ENCODE measurements around the gene STMN3.
A peak's percentile ranks its signal among the peaks of the same experiment; 100 is the strongest.

Gene STMN3

GRCh38 chr20:63688228-63689045 is 35.2 kb upstream of the STMN3 start:
- ATAC-seq (replicated peaks) (no peak), DNase-seq (no peak)
- H3K4me3 Mint-ChIP-seq, result no peak overlapping the region
- no peaks in the 10 kb centered on the region for H3K9me3 Mint-ChIP-seq
- H3K27me3 Mint-ChIP-seq, result no peaks in the 10 kb centered on the region
- no peak overlapping the region for H3K27ac Mint-ChIP-seq
- peaks cover 0 to 5% of the 10 kb centered on the region in 2 donors for H3K4me1 Mint-ChIP-seq (ENCODE audit: low read depth in 2 of 2)
- peaks cover 22% of the 10 kb centered on the region for H3K36me3 Mint-ChIP-seq (ENCODE audit: insufficient read depth)

DNA sequence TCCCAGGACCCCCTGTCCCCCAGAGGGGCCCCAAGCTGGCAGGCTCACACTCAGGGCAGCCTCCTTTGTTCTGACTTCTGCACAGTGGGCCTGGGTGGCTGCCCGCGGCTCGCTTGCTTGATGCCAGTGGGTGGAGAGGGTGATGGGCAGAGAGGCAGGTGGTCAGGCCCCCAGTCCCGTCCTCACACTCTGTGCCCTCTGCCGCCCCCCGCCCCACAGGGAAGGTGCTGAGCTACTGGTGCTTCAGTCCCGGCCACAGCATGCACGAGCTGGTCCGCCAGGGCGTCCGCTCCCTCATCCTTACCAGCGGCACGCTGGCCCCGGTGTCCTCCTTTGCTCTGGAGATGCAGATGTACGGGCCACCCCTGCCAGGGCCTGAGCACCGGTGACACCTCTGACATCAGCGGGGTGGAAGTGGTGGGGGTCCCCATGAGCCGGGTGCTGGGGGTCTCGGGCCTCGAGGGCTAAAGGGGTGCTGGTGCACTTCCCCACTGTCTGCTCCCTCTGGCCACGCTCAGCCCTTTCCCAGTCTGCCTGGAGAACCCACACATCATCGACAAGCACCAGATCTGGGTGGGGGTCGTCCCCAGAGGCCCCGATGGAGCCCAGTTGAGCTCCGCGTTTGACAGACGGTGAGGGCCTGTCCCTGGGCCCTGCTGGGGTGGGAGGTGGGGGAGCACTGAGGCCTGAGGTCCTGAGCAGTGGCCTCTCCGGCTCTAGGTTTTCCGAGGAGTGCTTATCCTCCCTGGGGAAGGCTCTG is 34.4 kb upstream of the STMN3 start:
- ATAC-seq (replicated peaks) (no peak), DNase-seq (no peak)
- peaks cover 0 to 5% of the 10 kb centered on the region in 2 donors for H3K4me1 Mint-ChIP-seq (ENCODE audit: low read depth in 2 of 2)
- no peak overlapping the region for H3K27ac Mint-ChIP-seq
- H3K27me3 Mint-ChIP-seq, result no peaks in the 10 kb centered on the region
- peaks cover 14% of the 10 kb centered on the region for H3K36me3 Mint-ChIP-seq (ENCODE audit: insufficient read depth)
- no peak overlapping the region for H3K4me3 Mint-ChIP-seq
- H3K9me3 Mint-ChIP-seq, result no peaks in the 10 kb centered on the region

DNA sequence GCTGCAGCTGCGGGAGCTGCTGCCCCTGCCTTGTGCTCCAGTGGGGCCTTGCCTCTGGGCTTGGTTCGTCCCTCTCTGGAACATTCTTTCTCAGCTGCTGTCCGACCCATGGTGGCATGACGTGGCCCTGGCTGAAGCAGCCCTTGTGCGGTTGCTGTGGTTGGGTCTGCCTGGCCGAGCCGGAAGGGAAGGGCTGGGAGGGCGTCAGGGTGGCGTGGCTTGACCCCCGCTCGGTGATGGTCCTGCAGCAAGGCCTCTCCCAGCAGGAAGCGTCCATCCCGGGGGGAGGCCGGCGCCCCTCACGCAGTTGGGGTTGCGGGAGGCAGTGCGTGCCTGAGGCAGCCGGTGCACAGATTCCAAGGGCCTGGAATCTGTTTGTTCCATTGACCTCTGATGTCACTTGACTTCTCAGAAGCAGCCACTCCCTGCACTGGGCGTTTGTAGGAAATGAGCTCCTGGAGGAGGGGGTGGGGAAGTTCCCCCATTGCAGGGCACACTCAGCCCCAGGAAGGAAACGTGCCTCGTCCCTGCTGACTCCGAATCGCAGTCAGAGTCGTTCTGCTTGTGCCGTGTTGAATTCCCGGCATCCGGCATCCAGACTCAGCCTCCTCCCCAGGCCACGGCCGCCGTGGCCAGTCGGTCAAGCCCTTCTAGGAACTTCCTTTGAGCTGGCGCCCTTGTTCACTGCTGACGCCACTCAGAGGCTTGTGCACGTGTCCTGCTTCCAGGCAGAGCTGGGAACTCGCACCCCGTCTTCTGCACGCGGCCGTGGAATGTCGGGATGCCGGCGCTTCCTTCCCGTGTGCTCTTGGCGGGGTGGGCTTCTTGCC is 33.5 kb upstream of the STMN3 start:
- H3K27me3 Mint-ChIP-seq, result no peaks in the 10 kb centered on the region
- H3K4me1 Mint-ChIP-seq (ENCODE audit: low read depth in 2 of 2), result peaks cover 0 to 5% of the 10 kb centered on the region in 2 donors
- peaks cover 5% of the 10 kb centered on the region for H3K36me3 Mint-ChIP-seq (ENCODE audit: insufficient read depth)
- no peaks in the 10 kb centered on the region for H3K9me3 Mint-ChIP-seq
- no peak overlapping the region for H3K27ac Mint-ChIP-seq
- no peak overlapping the region for H3K4me3 Mint-ChIP-seq
- DNase-seq, result no peak
- peak; percentile 51 for ATAC-seq (replicated peaks)

- H3K9me3 Mint-ChIP-seq, result no peaks in the 10 kb centered on the region
- H3K27ac Mint-ChIP-seq, result no peak overlapping the region
- ATAC-seq (replicated peaks) (no peak), DNase-seq (no peak)
- H3K4me1 Mint-ChIP-seq (ENCODE audit: low read depth in 2 of 2), result peaks cover 0 to 1% of the 10 kb centered on the region in 2 donors
- peaks cover 3% of the 10 kb centered on the region for H3K36me3 Mint-ChIP-seq (ENCODE audit: insufficient read depth)
- no peak overlapping the region for H3K4me3 Mint-ChIP-seq
- H3K27me3 Mint-ChIP-seq, result no peaks in the 10 kb centered on the region
These were observed 32.9 kb upstream of the STMN3 start for GRCh38 chr20:63686094-63686491.

DNA sequence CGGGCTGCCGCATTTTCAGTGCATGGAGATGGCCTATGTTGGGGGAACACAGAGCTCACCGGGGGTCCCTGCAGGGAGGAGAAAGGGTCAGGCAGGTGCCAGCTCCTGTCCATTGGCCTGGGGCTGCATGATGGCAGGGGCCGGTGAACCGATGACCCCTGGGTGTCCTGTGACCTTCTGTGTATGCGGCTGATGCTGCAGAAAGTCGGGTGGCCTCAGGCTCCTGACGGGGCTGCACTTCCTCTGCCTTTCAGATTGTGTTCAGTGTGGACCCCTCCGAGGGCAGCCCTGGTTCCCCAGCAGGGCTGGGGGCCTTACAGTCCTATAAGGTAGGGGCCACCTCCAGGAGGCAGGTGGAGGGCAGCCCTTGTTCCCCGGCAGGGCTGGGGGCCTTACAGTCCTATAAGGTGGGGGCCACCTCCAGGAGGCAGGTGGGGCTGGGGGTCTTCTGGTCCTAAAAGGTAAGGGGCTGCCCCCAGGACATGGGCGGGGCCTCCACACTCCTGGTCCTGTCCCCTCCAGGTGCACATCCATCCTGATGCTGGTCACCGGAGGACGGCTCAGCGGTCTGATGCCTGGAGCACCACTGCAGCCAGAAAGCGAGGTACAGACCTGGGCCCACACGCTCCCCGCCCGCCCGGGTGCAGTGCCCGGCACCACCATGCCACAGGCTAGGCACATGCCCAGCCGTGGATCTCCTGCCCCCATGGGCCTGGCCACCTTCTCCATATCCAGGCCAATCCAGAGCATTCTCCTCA is 32.2 kb upstream of the STMN3 start:
- Mint-ChIP-seq H3K4me1 (ENCODE audit: low read depth in 2 of 2) (peaks cover 0 to 1% of the 10 kb centered on the region in 2 donors), H3K4me3 (no peak overlapping the region), H3K27ac (peak overlapping the region in 1 of 2 donors; percentile 28), H3K36me3 (ENCODE audit: insufficient read depth) (peaks cover 3% of the 10 kb centered on the region), H3K27me3 (no peaks in the 10 kb centered on the region), H3K9me3 (no peaks in the 10 kb centered on the region)
- DNase-seq, result no peak
- ATAC-seq (replicated peaks), result no peak

- peaks cover 0 to 1% of the 10 kb centered on the region in 2 donors for H3K4me1 Mint-ChIP-seq (ENCODE audit: low read depth in 2 of 2)
- peaks cover 7% of the 10 kb centered on the region for H3K36me3 Mint-ChIP-seq (ENCODE audit: insufficient read depth)
- DNase-seq, result no peak
- H3K27ac Mint-ChIP-seq, result peak overlapping the region in 1 of 2 donors; percentile 26
- no peak overlapping the region for H3K4me3 Mint-ChIP-seq
- no peak for ATAC-seq (replicated peaks)
- H3K9me3 Mint-ChIP-seq, result no peaks in the 10 kb centered on the region
- no peaks in the 10 kb centered on the region for H3K27me3 Mint-ChIP-seq
These were observed 29.3 kb upstream of the STMN3 start for GRCh38 chr20:63682384-63683139.

DNA sequence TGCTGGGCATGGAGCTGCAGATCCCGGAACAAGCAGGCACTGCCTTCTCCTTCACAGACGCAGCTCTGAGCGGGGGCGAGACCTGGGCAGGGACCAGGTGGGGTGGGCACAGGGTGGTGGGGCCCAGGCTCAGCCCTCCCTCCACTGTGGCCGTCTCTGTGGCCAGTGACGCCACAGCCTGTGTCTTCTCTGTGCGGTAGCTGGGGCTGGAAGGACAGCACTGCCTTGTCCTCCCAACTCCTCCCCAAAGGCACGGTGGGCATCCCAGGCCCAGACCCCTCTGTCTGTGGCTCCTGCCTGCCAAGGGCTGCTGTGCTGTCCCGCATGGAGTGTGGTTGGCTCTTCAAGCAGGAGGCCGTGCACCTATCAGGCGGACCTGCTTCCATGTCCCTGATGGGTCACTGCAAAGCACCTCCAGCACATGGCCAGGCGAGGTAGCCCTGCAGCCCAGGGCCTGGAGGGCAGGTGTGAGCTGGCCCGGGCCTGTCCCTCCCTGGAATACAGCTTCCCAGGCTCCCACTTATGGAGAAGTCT is 28.5 kb upstream of the STMN3 start:
- Mint-ChIP-seq H3K4me3 (no peak overlapping the region), H3K36me3 (ENCODE audit: insufficient read depth) (peaks cover 7% of the 10 kb centered on the region), H3K4me1 (ENCODE audit: low read depth in 2 of 2) (peaks cover 0 to 1% of the 10 kb centered on the region in 2 donors), H3K9me3 (no peaks in the 10 kb centered on the region), H3K27me3 (no peaks in the 10 kb centered on the region), H3K27ac (no peak overlapping the region)
- DNase-seq (no peak), ATAC-seq (replicated peaks) (no peak)

DNA sequence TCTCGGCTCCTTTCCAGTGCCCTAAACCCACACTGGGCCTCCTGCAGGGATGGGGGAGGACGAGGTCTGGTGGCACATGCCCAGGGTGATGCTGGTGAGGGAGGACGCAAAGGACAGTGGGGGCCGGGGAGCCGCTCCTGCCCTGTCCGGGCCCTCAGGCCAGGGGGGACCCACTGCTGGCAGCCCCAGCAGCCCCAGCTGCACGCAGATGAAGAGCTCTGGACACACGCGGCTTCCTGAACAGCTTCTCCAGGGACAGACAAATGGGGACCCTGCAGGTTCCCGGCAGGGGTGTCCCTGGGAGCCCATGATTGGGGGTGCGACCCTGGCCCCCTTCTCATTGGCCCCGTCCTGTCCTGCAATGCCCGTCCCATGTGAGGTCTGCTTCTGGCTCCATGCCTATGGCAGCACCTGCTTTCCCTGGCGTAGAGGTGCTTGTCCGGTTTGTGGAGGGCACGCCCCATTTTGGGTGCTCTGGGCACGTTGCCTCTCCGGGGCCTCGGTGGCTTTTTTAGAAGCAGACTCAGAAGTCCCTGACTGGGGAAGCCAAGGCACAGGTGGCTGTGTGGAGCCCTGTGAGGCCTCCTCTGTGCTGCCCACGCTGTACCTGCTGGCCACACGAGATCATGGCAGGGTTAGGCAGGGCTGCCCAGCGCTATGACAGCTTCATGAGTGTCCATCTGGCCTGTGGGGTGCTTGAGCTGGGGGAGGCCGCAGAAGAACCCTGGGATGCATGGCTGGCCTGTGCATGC is 27.8 kb upstream of the STMN3 start:
- Mint-ChIP-seq H3K9me3 (no peaks in the 10 kb centered on the region), H3K27me3 (no peaks in the 10 kb centered on the region), H3K36me3 (ENCODE audit: insufficient read depth) (peaks cover 7% of the 10 kb centered on the region), H3K27ac (peak overlapping the region in 1 of 2 donors; percentile 32), H3K4me1 (ENCODE audit: low read depth in 2 of 2) (no peaks in the 10 kb centered on the region), H3K4me3 (no peak overlapping the region)
- no peak for DNase-seq
- ATAC-seq (replicated peaks), result no peak

DNA sequence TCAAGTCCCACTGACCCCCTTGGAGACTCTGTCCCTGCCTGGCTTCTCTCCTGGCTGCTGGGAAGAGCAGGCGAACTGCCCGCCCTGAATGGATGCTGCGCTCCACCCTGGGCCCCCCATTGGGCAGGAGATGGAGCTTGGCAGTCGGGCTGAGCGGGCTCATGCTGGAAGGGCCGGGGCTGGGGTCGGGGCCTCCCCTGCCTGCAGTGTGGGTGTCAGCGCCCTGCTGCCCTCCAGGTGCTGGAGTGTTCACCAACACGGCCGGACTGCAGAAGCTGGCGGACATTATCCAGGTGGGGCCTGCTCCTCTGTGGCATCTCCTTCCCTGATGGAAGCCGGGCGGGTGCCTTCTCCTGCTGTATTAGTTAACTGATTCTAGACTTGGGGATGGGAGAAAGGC is 27.2 kb upstream of the STMN3 start:
- H3K4me1 Mint-ChIP-seq (ENCODE audit: low read depth in 2 of 2), result no peaks in the 10 kb centered on the region
- peak overlapping the region in 1 of 2 donors; percentile 32 for H3K27ac Mint-ChIP-seq
- no peaks in the 10 kb centered on the region for H3K27me3 Mint-ChIP-seq
- H3K36me3 Mint-ChIP-seq (ENCODE audit: insufficient read depth), result peaks cover 7% of the 10 kb centered on the region
- DNase-seq (no peak), ATAC-seq (replicated peaks) (no peak)
- H3K9me3 Mint-ChIP-seq, result no peaks in the 10 kb centered on the region
- no peak overlapping the region for H3K4me3 Mint-ChIP-seq

DNA sequence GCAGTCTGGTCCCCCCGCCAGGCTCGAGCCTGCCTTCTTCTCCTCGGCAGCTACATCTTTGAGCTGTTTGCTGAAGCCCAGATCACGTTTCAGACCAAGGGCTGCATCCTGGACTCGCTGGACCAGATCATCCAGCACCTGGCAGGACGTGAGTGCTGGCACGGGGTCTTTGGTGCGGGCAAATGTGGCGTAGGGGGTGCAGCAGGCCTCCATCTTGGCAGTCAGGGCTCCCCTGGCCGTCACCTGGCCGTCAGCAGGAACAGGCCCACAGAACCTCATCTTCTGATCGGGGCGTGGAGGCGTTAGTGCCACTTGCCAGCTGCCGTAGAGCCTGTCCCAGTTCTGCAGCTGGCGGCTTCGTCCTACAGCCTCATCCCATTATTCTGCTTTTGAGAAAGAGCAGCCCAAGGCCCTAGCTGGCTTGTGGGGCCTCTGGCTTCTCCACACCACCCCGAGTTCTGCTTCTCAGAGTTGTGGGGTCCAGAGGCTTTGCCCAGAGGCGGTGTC is 26.6 kb upstream of the STMN3 start:
- DNase-seq, result no peak
- ATAC-seq (replicated peaks), result no peak
- no peaks in the 10 kb centered on the region for H3K9me3 Mint-ChIP-seq
- H3K4me3 Mint-ChIP-seq, result no peak overlapping the region
- H3K27ac Mint-ChIP-seq, result no peak overlapping the region
- H3K4me1 Mint-ChIP-seq (ENCODE audit: low read depth in 2 of 2), result no peaks in the 10 kb centered on the region
- H3K36me3 Mint-ChIP-seq (ENCODE audit: insufficient read depth), result peaks cover 12% of the 10 kb centered on the region
- no peaks in the 10 kb centered on the region for H3K27me3 Mint-ChIP-seq

DNA sequence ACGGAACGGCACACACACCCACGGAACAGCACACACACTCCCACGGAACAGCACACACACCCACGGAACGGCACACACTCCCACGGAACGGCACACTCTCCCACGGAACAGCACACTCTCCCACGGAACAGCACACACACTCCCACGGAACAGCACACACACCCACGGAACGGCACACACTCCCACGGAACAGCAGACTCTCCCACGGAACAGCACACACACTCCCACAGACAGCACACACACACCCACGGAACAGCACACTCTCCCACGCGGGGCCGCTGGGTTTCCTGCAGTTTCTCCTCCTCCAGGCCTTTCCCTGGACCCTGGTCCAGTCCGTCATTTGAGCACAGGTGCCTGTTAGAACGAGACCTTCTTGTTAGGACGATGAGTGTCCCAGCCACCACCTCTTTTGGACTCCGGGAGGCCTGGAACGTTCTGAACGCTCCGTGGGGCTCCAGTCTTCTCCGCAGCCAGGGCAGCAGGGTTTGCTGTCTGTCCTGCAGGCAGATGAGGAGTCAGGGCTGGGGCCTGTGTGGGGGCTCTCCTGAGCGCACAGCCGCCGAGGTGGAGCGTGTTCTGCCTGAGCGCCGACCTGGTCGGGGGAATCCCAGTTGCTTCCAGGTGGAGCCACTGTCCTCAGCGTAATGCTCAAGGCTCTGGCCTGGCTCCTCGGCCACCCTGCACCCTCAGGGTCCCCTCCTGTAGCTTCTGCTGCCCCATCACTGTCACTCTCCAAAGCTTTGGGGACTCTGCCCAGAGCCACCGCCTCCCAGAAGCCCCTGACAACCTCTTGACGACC is 25.6 kb upstream of the STMN3 start:
- Mint-ChIP-seq H3K9me3 (no peaks in the 10 kb centered on the region), H3K27ac (no peak overlapping the region), H3K4me3 (no peak overlapping the region), H3K4me1 (ENCODE audit: low read depth in 2 of 2) (no peaks in the 10 kb centered on the region), H3K36me3 (ENCODE audit: insufficient read depth) (peaks cover 13% of the 10 kb centered on the region), H3K27me3 (no peaks in the 10 kb centered on the region)
- DNase-seq, result no peak
- no peak for ATAC-seq (replicated peaks)
